Lung (tissue), 12 donors: ENCODE measurements around the gene AREG. TPM values are rescaled to one million over a fixed set of nuclear protein-coding genes. Genes with fewer than 3 reads are reported as not detected.

Source experiments
- ATAC-seq: fragments of 200-7000 bp; cut with Tn5 transposase; one replicate; pipeline ENCODE4 v1.9.1; 2020; ENCODE audit warnings: moderate number of reproducible peaks; ENCODE audit not compliant: insufficient read depth, low FRiP score
- DNase-seq, 3 donors: peaks; one replicate each; pipeline ENCODE4 v3.0.0-alpha.2; 2013 to 2017
- H3K27ac ChIP-seq, 2 donors: one replicate each; pipeline ENCODE4 v1.5.1; 2013; ENCODE audit warnings: mild to moderate bottlenecking in 2 of 2, moderate library complexity in 2 of 2, control low read depth in 1 of 2, inconsistent platforms in 1 of 2, low read depth in 1 of 2, low read length in 1 of 2
- H3K27me3 ChIP-seq, 3 donors: one replicate each; pipeline ENCODE4 v1.5.1; 2013; ENCODE audit warnings: low read length in 2 of 3; ENCODE audit not compliant: control insufficient read depth in 3 of 3, insufficient read depth in 3 of 3
- H3K36me3 ChIP-seq, 4 donors: one replicate each; pipeline ENCODE4 v1.5.1; 2013; ENCODE audit warnings: low read length in 4 of 4, mild to moderate bottlenecking in 1 of 4, moderate library complexity in 1 of 4; ENCODE audit not compliant: control insufficient read depth in 4 of 4, insufficient read depth in 4 of 4
- H3K4me1 ChIP-seq, 5 donors: one replicate each; pipeline ENCODE4 v1.5.1; 2013; ENCODE audit warnings: low read length in 5 of 5, mild to moderate bottlenecking in 2 of 5, moderate library complexity in 1 of 5; ENCODE audit not compliant: control insufficient read depth in 5 of 5, insufficient read depth in 5 of 5
- H3K4me3 ChIP-seq: one replicate; pipeline ENCODE4 v1.5.1; 2013; ENCODE audit warnings: mild to moderate bottlenecking, control low read depth, moderate library complexity
- H3K9ac ChIP-seq, 2 donors: one replicate each; pipeline ENCODE4 v1.5.1; 2013; ENCODE audit warnings: low read length in 2 of 2, control low read depth in 1 of 2; ENCODE audit not compliant: insufficient read depth in 1 of 2
- H3K9me3 ChIP-seq, 4 donors: one replicate each; pipeline ENCODE4 v1.5.1; 2013; ENCODE audit warnings: low read length in 3 of 4, mild to moderate bottlenecking in 1 of 4, moderate library complexity in 1 of 4; ENCODE audit not compliant: control insufficient read depth in 4 of 4, insufficient read depth in 3 of 4
- CTCF ChIP-seq: IDR thresholded peaks from 2 replicates; pipeline ENCODE4 v1.5.1; 2012; ENCODE audit warnings: mild to moderate bottlenecking; ENCODE audit errors: control extremely low read depth, extremely low read depth
- WGBS, 2 donors: extraction: QIAGEN DNeasy Blood & Tissue Kit; methylation state at CpG; one replicate each; pipeline ENCODE4 v1.1.7; 2013; 5-methylcytosine and 5-hydroxymethylcytosine counted together
- polyA plus RNA-seq, 2 donors: library from polyadenylated mRNA; stranded (reverse); fragments of 200-250 nt; gene quantifications; one replicate each; pipeline ENCODE4 v1.2.1, GENCODE V29; 2013
- total RNA-seq, 2 donors: library from RNA; depleted of rRNA in 1 of 2; stranded (reverse); fragments of >200 nt in 1 of 2; gene quantifications; one replicate each; pipeline ENCODE4 v1.2.1, GENCODE V29; 2014 to 2021
- donor health status: control.
- donor health status: control.
- donor health status: Bipolar disorder and iron deficiency.
- donor health status: healthy.
- donor health status: DM: yes; HTN: yes; CAD: no.

The AREG gene
- total and polyA plus RNA-seq, 4 donors = 3.3 to 44.0 (median 13.6) TPM

- Histone ChIP-seq H3K27me3 (no peaks in the 10 kb centered on the region), H3K36me3 (no peaks in the 10 kb centered on the region), H3K27ac (no peak overlapping the region), H3K4me3 (no peak overlapping the region), H3K4me1 (no peaks in the 10 kb centered on the region), H3K9ac (no peak overlapping the region), H3K9me3 (peaks cover 0 to 2% (median 0%) of the 10 kb centered on the region in 4 donors)
- 92 to 96% methylated on average over 3 of the region's 3 CpGs for WGBS, 2 donors
- no peak for ATAC-seq
- no peak for DNase-seq
- no peak for TF ChIP-seq CTCF
These were observed 29.2 kb upstream of the AREG start for GRCh38 chr4:74415602-74416300.

GRCh38 chr4:74418063-74418670 is 26.8 kb upstream of the AREG start:
- 75 to 83% methylated on average over 6 of the region's 6 CpGs for WGBS, 2 donors
- H3K9ac ChIP-seq = no peak overlapping the region
- H3K4me3 ChIP-seq = no peak overlapping the region
- DNase-seq (peak in 1 of 3 donors; percentile 31), ATAC-seq (no peak)
- H3K27ac ChIP-seq = no peak overlapping the region
- peaks cover 0 to 12% (median 0%) of the 10 kb centered on the region in 5 donors for H3K4me1 ChIP-seq
- H3K36me3 ChIP-seq = no peaks in the 10 kb centered on the region
- H3K9me3 ChIP-seq = peaks cover 0 to 2% (median 0%) of the 10 kb centered on the region in 4 donors
- TF ChIP-seq CTCF = no peak
- H3K27me3 ChIP-seq = no peaks in the 10 kb centered on the region

GRCh38 chr4:74420863-74421262 is 24.1 kb upstream of the AREG start:
- DNase-seq (no peak), ATAC-seq (no peak)
- TF ChIP-seq CTCF = no peak
- no peak overlapping the region for H3K27ac ChIP-seq
- no peak overlapping the region for H3K4me3 ChIP-seq
- H3K36me3 ChIP-seq = no peaks in the 10 kb centered on the region
- H3K27me3 ChIP-seq = no peaks in the 10 kb centered on the region
- no peaks in the 10 kb centered on the region for H3K9me3 ChIP-seq
- 75 to 81% methylated on average over 5 of the region's 5 CpGs for WGBS, 2 donors
- peaks cover 0 to 20% (median 0%) of the 10 kb centered on the region in 5 donors for H3K4me1 ChIP-seq
- H3K9ac ChIP-seq = no peak overlapping the region
